GM23338 (cell line): ENCODE measurements around the gene WNT2B. TPM values are rescaled to one million over a fixed set of nuclear protein-coding genes. Genes with fewer than 3 reads are reported as not detected.

ENCODE experiments used
- ATAC-seq: fragments of 200-7000 bp; cut with Tn5 transposase; 3 replicates; pipeline ENCODE4 v1.9.1; 2020
- DNase-seq: peaks from one replicate; pipeline ENCODE4 v3.0.0-alpha.2; 2015; ENCODE audit warnings: low spot score
- H2AFZ ChIP-seq: fragments of 200-600 bp; sonication (generic); 2 replicates; pipeline ENCODE4 v1.8.0; 2016; ENCODE audit warnings: antibody characterized with exemption, mild to moderate bottlenecking, moderate library complexity
- H3F3A ChIP-seq: fragments of 200-600 bp; sonication (generic); replicated peaks from 2 replicates; pipeline ENCODE4 v1.8.0; 2017; ENCODE audit warnings: antibody characterized with exemption, mixed run types, low read depth
- H3K27ac ChIP-seq: fragments of 200-600 bp; sonication (generic); 2 replicates; pipeline ENCODE4 v1.6.1; 2016; ENCODE audit warnings: low read depth
- H3K27me3 ChIP-seq: fragments of 200-600 bp; sonication (generic); 2 replicates; pipeline ENCODE4 v1.8.0; 2016; ENCODE audit warnings: mild to moderate bottlenecking, mixed run types, moderate library complexity; ENCODE audit not compliant: insufficient read depth
- H3K36me3 ChIP-seq: fragments of 200-600 bp; sonication (generic); 2 replicates; pipeline ENCODE4 v1.8.0; 2016; ENCODE audit warnings: mild to moderate bottlenecking; ENCODE audit not compliant: insufficient read depth
- H3K4me1 ChIP-seq: fragments of 200-600 bp; sonication (generic); 2 replicates; pipeline ENCODE4 v1.8.0; 2016; ENCODE audit warnings: mild to moderate bottlenecking, moderate library complexity; ENCODE audit not compliant: insufficient read depth
- H3K4me2 ChIP-seq: fragments of 200-600 bp; sonication (generic); 2 replicates; pipeline ENCODE4 v1.7.1; 2017; ENCODE audit warnings: mixed run types
- H3K4me3 ChIP-seq: fragments of 200-600 bp; sonication (generic); 2 replicates; pipeline ENCODE4 v1.6.1; 2016; ENCODE audit warnings: mixed run types
- H3K79me2 ChIP-seq: fragments of 200-600 bp; sonication (generic); replicated peaks from 2 replicates; pipeline ENCODE4 v1.8.0; 2017; ENCODE audit warnings: mild to moderate bottlenecking; ENCODE audit not compliant: insufficient read depth
- H3K9me2 ChIP-seq: fragments of 200-600 bp; sonication (generic); 2 replicates; pipeline ENCODE4 v1.8.0; 2017; ENCODE audit not compliant: insufficient read depth
- H4K20me1 ChIP-seq: fragments of 200-600 bp; sonication (generic); replicated peaks from 2 replicates; pipeline ENCODE4 v1.8.0; 2017; ENCODE audit warnings: mild to moderate bottlenecking; ENCODE audit not compliant: insufficient read depth
- H3K27ac Mint-ChIP-seq: 2 replicates; pipeline ENCODE4 v1.8.0; 2020; ENCODE audit warnings: inconsistent platforms, mild to moderate bottlenecking, moderate library complexity, mixed read lengths
- H3K27me3 Mint-ChIP-seq: 3 replicates; pipeline ENCODE4 v1.8.0; 2022; ENCODE audit warnings: low read depth, mild to moderate bottlenecking, moderate library complexity, mixed read lengths, inconsistent platforms; ENCODE audit not compliant: insufficient read depth, poor library complexity
- H3K36me3 Mint-ChIP-seq: 3 replicates; pipeline ENCODE4 v1.8.0; 2021; ENCODE audit warnings: low read depth, mild to moderate bottlenecking, inconsistent platforms, moderate library complexity, mixed read lengths
- H3K4me1 Mint-ChIP-seq: 3 replicates; pipeline ENCODE4 v1.8.0; 2020; ENCODE audit warnings: mild to moderate bottlenecking, inconsistent platforms, mixed read lengths
- H3K4me3 Mint-ChIP-seq: 3 replicates; pipeline ENCODE4 v1.8.0; 2021; ENCODE audit warnings: moderate library complexity, mild to moderate bottlenecking, inconsistent platforms, mixed read lengths
- H3K9me3 Mint-ChIP-seq: 3 replicates; pipeline ENCODE4 v1.8.0; 2020; ENCODE audit warnings: moderate library complexity, mild to moderate bottlenecking, inconsistent platforms, mixed read lengths
- CTCF ChIP-seq, 2 experiments: fragments of 200-600 bp in 1 of 2; sonication (generic) in 1 of 2; conservative IDR thresholded peaks; 2 replicates each; pipeline versions ENCODE4 v1.5.1 to v1.6.1; 2016 to 2017; ENCODE audit warnings: antibody characterized with exemption in 2 of 2, low read depth in 2 of 2, mild to moderate bottlenecking in 2 of 2, moderate library complexity in 1 of 2
- EZH2 ChIP-seq: fragments of 200-600 bp; sonication (generic); IDR thresholded peaks from one replicate; pipeline ENCODE4 v1.8.0; 2017; ENCODE audit warnings: antibody characterized with exemption, mild to moderate bottlenecking, low read depth; ENCODE audit not compliant: unreplicated experiment
- NANOG ChIP-seq: IDR thresholded peaks from 2 replicates; pipeline ENCODE4 v1.6.1; 2016; ENCODE audit warnings: antibody characterized with exemption, borderline replicate concordance
- POLR2AphosphoS5 ChIP-seq: IDR thresholded peaks from 2 replicates; pipeline ENCODE4 v1.6.1; 2016; ENCODE audit warnings: antibody characterized with exemption, low read depth
- REST ChIP-seq: IDR thresholded peaks from one replicate; pipeline ENCODE4 v1.6.1; 2018; ENCODE audit warnings: antibody characterized with exemption; ENCODE audit not compliant: unreplicated experiment
- ZNF331 ChIP-seq: fragments of 250-450 bp; sonication (Bioruptor Pico); IDR thresholded peaks from 2 replicates; pipeline ENCODE4 v1.5.0; 2020; ENCODE audit warnings: low read depth, mild to moderate bottlenecking, moderate library complexity
- polyA plus RNA-seq: library from polyadenylated mRNA; unstranded; fragments of >200 nt; fragmentation: Nextera tagmentation; extraction: Ambion mirVana; gene quantifications from 2 replicates; pipeline ENCODE4 v1.2.1, GENCODE V29; 2016
- total RNA-seq: library from RNA; depleted of rRNA; stranded (reverse); fragments of >200 nt; shearing (Covaris generic); gene quantifications from 2 replicates; pipeline ENCODE4 v1.2.3, GENCODE V29; 2014

Gene WNT2B
- total and polyA plus RNA-seq, 2 experiments from 2014 or later, result 0.50 to 0.90 TPM

GRCh38 chr1:112518186-112518585 lies 9.4 kb downstream of the WNT2B start:
- Histone ChIP-seq H3K4me3 (no peak overlapping the region), H3F3A (no peaks in the 10 kb centered on the region), H4K20me1 (no peaks in the 10 kb centered on the region), H3K27ac (no peak overlapping the region), H2AFZ (no peak overlapping the region), H3K4me2 (no peak overlapping the region), H3K9me2 (no peaks in the 10 kb centered on the region), H3K79me2 (no peaks in the 10 kb centered on the region), H3K27me3 (peaks cover under 1% of the 10 kb centered on the region; the same call in 1 of the 2 replicates), H3K4me1 (no peaks in the 10 kb centered on the region), H3K36me3 (no peaks in the 10 kb centered on the region)
- H3K4me3 Mint-ChIP-seq, result no peak overlapping the region
- ATAC-seq (no peak), DNase-seq (no peak)
- H3K36me3 Mint-ChIP-seq, result no peaks in the 10 kb centered on the region
- H3K9me3 Mint-ChIP-seq, result no peaks in the 10 kb centered on the region
- H3K27me3 Mint-ChIP-seq, result no peaks in the 10 kb centered on the region
- H3K4me1 Mint-ChIP-seq, result peaks cover 7% of the 10 kb centered on the region; the same call in 2 of the 3 replicates
- H3K27ac Mint-ChIP-seq, result no peak overlapping the region
- no peak for TF ChIP-seq POLR2AphosphoS5

- H3K79me2 ChIP-seq, result no peaks in the 10 kb centered on the region
Measured at GRCh38 chr1:112520166-112520565, 11.4 kb downstream of the WNT2B start.

GRCh38 chr1:112522621-112523020 lies 13.9 kb downstream of the WNT2B start:
- no peak overlapping the region for H3K4me3 ChIP-seq

More at GRCh38 chr1:112520166-112520565, 11.4 kb downstream of the WNT2B start:
- Histone ChIP-seq H3K36me3 (no peaks in the 10 kb centered on the region), H3F3A (no peaks in the 10 kb centered on the region), H3K27me3 (no peaks in the 10 kb centered on the region), H2AFZ (no peak overlapping the region), H4K20me1 (no peaks in the 10 kb centered on the region), H3K27ac (no peak overlapping the region), H3K4me1 (peaks cover 10% of the 10 kb centered on the region; the same call in 1 of the 2 replicates), H3K9me2 (no peaks in the 10 kb centered on the region), H3K4me3 (no peak overlapping the region), H3K4me2 (no peak overlapping the region)
- no peak overlapping the region for H3K4me3 Mint-ChIP-seq
- peaks cover 20% of the 10 kb centered on the region for H3K4me1 Mint-ChIP-seq
- ATAC-seq (no peak), DNase-seq (no peak)
- no peaks in the 10 kb centered on the region for H3K9me3 Mint-ChIP-seq
- H3K27me3 Mint-ChIP-seq, result peaks cover 2% of the 10 kb centered on the region
- H3K27ac Mint-ChIP-seq, result no peak overlapping the region
- H3K36me3 Mint-ChIP-seq, result no peaks in the 10 kb centered on the region
- TF ChIP-seq POLR2AphosphoS5, result no peak
- TF ChIP-seq ZNF331 (CRISPR knock-in tag), result no peak

GRCh38 chr1:112524251-112524650 lies 15.5 kb downstream of the WNT2B start:
- H3K4me2 ChIP-seq, result peak overlapping the region; percentile 24; the same call in 1 of the 2 replicates
- H3K27me3 ChIP-seq, result no peaks in the 10 kb centered on the region
- peaks cover 26% of the 10 kb centered on the region for H3K4me1 ChIP-seq
- H3F3A ChIP-seq, result no peaks in the 10 kb centered on the region
- H3K4me1 Mint-ChIP-seq, result peaks cover 28% of the 10 kb centered on the region
- no peak overlapping the region for H3K4me3 Mint-ChIP-seq
- no peaks in the 10 kb centered on the region for H3K79me2 ChIP-seq
- H3K36me3 ChIP-seq, result no peaks in the 10 kb centered on the region
- H4K20me1 ChIP-seq, result peaks cover 8% of the 10 kb centered on the region; the same call in 1 of the 2 replicates
- no peak overlapping the region for H3K4me3 ChIP-seq
- no peak overlapping the region for H3K27ac ChIP-seq
- no peaks in the 10 kb centered on the region; the same call in 1 of the 2 replicates for H3K9me2 ChIP-seq
- no peaks in the 10 kb centered on the region for H3K9me3 Mint-ChIP-seq
- H3K27me3 Mint-ChIP-seq, result peaks cover 2% of the 10 kb centered on the region
- ATAC-seq (peak; percentile 93), DNase-seq (peak; percentile 75)
- H3K27ac Mint-ChIP-seq, result no peak overlapping the region
- no peaks in the 10 kb centered on the region for H3K36me3 Mint-ChIP-seq
- no peak overlapping the region for H2AFZ ChIP-seq
- TF ChIP-seq NANOG (no peak), EZH2 (no peak), REST (no peak), CTCF (conservative IDR thresholded peaks at IDR 0.05; ENCODE audit: low read depth in 2 of 2) (0 out of 4 replicates have a peak, but pooled peaks of 1 of the 2 experiments have one; percentile 8)

More at GRCh38 chr1:112522621-112523020, 13.9 kb downstream of the WNT2B start:
- no peaks in the 10 kb centered on the region for H3K27me3 ChIP-seq
- no peak overlapping the region for H3K27ac ChIP-seq
- no peak overlapping the region for H2AFZ ChIP-seq
- Mint-ChIP-seq H3K27me3 (peaks cover 2% of the 10 kb centered on the region), H3K9me3 (no peaks in the 10 kb centered on the region), H3K4me1 (peaks cover 23% of the 10 kb centered on the region), H3K27ac (no peak overlapping the region; the same call in 1 of the 2 replicates), H3K4me3 (no peak overlapping the region), H3K36me3 (no peaks in the 10 kb centered on the region)
- no peaks in the 10 kb centered on the region; the same call in 1 of the 2 replicates for H3K9me2 ChIP-seq
- ATAC-seq, result no peak
- DNase-seq, result no peak
- no peak for TF ChIP-seq NANOG
- no peak overlapping the region for H3K4me2 ChIP-seq
- H4K20me1 ChIP-seq, result 0 out of 2 replicates have a peak, but pooled peaks cover 4% of the 10 kb centered on the region
- no peaks in the 10 kb centered on the region for H3F3A ChIP-seq
- H3K4me1 ChIP-seq, result peaks cover 24% of the 10 kb centered on the region
- H3K79me2 ChIP-seq, result no peaks in the 10 kb centered on the region
- H3K36me3 ChIP-seq, result no peaks in the 10 kb centered on the region
